IMR-90 (cell line): ENCODE results near the gene OBP2A. TPM values are rescaled to one million over a fixed set of nuclear protein-coding genes. Genes with fewer than 3 reads are reported as not detected.

ENCODE experiments used
- ATAC-seq: fragments of 200-7000 bp; cut with Tn5 transposase; 2 replicates; pipeline ENCODE4 v1.9.1; 2020; ENCODE audit warnings: low read depth, mild to moderate bottlenecking, moderate library complexity
- BruUV-seq: library from RNA; stranded (reverse); fragments of 400-500 nt; replicated peaks from 2 replicates; lab custom pipeline; 2021; lab: Mats Ljungman, UMichigan
- CTCF ChIA-PET: fragments of 300-600 bp; formaldehyde crosslinking; extraction: SDS; loops from one replicate; lab custom pipeline; 2021; ENCODE audit warnings: antibody characterized with exemption; lab: Yijun Ruan, JAX
- POLR2A ChIA-PET: fragments of 300-600 bp; sonication (Branson Sonifier 250); formaldehyde crosslinking; loops from one replicate; lab custom pipeline; 2022; ENCODE audit warnings: antibody characterized with exemption; ENCODE audit not compliant: unreplicated experiment; lab: Charles Lee
- DNase-seq: peaks from one replicate; pipeline ENCODE4 v3.0.0; 2013
- H2AFZ ChIP-seq: replicated peaks from 2 replicates; pipeline ENCODE3; 2013; ENCODE audit warnings: low read length, mild to moderate bottlenecking; ENCODE audit not compliant: poor library complexity
- H2AK5ac ChIP-seq: 2 replicates; pipeline ENCODE4 v1.6.1; 2013; ENCODE audit warnings: low read depth, low read length, inconsistent platforms
- H2AK9ac ChIP-seq: replicated peaks from 2 replicates; pipeline ENCODE3; 2013; ENCODE audit warnings: mild to moderate bottlenecking, low read depth, low read length, moderate library complexity; ENCODE audit not compliant: poor library complexity
- H2BK120ac ChIP-seq: 2 replicates; pipeline ENCODE4 v1.6.1; 2013; ENCODE audit warnings: low read depth, low read length, inconsistent platforms
- H2BK15ac ChIP-seq: 3 replicates; pipeline ENCODE4 v1.6.1; 2013; ENCODE audit warnings: low read depth, low read length, inconsistent platforms
- H2BK20ac ChIP-seq: 2 replicates; pipeline ENCODE4 v1.6.1; 2013; ENCODE audit warnings: low read depth, mild to moderate bottlenecking, inconsistent platforms, low read length, moderate library complexity
- H2BK5ac ChIP-seq: 2 replicates; pipeline ENCODE4 v1.6.1; 2013; ENCODE audit warnings: mild to moderate bottlenecking, low read depth, low read length, inconsistent platforms; ENCODE audit not compliant: poor library complexity, severe bottlenecking
- H3K14ac ChIP-seq: replicated peaks from 2 replicates; pipeline ENCODE4 v1.6.1; 2013; ENCODE audit warnings: low read depth, low read length, inconsistent platforms
- H3K18ac ChIP-seq: 2 replicates; pipeline ENCODE4 v1.6.1; 2013; ENCODE audit warnings: low read depth, low read length, control low read depth
- H3K23ac ChIP-seq: 2 replicates; pipeline ENCODE4 v1.6.1; 2013; ENCODE audit warnings: low read depth, low read length, inconsistent platforms
- H3K27ac ChIP-seq: 2 replicates; pipeline ENCODE4 v1.5.1; 2013; ENCODE audit warnings: mild to moderate bottlenecking, control low read depth, low read length; ENCODE audit not compliant: insufficient read depth
- H3K27me3 ChIP-seq: 2 replicates; pipeline ENCODE4 v1.6.1; 2013; ENCODE audit warnings: low read length; ENCODE audit not compliant: control insufficient read depth, insufficient read depth
- H3K36me3 ChIP-seq: 2 replicates; pipeline ENCODE4 v1.6.1; 2013; ENCODE audit warnings: low read length, mixed read lengths; ENCODE audit not compliant: control insufficient read depth, insufficient read depth
- H3K4ac ChIP-seq: 2 replicates; pipeline ENCODE4 v1.6.1; 2013; ENCODE audit warnings: low read depth, low read length, inconsistent platforms
- H3K4me1 ChIP-seq: 2 replicates; pipeline ENCODE4 v1.6.1; 2013; ENCODE audit warnings: low read length, mixed read lengths; ENCODE audit not compliant: control insufficient read depth, insufficient read depth
- H3K4me2 ChIP-seq: 2 replicates; pipeline ENCODE4 v1.6.1; 2013; ENCODE audit warnings: low read depth, mild to moderate bottlenecking, control low read depth, low read length, moderate library complexity
- H3K4me3 ChIP-seq: 2 replicates; pipeline ENCODE4 v1.5.1; 2013; ENCODE audit warnings: low read depth, mild to moderate bottlenecking, control low read depth, low read length, moderate library complexity; ENCODE audit not compliant: insufficient read depth
- H3K56ac ChIP-seq: 2 replicates; pipeline ENCODE4 v1.6.1; 2013; ENCODE audit warnings: low read length, inconsistent platforms; ENCODE audit not compliant: insufficient read depth; ENCODE audit errors: extremely low read depth
- H3K79me1 ChIP-seq, 2 experiments: 2 replicates each; pipeline ENCODE4 v1.6.1; 2013; ENCODE audit warnings: low read length in 2 of 2, inconsistent platforms in 1 of 2, low read depth in 1 of 2
- H3K9ac ChIP-seq: 2 replicates; pipeline ENCODE4 v1.6.1; 2013; ENCODE audit warnings: low read depth, low read length, control low read depth
- H3K9me1 ChIP-seq: 2 replicates; pipeline ENCODE4 v1.6.1; 2013; ENCODE audit warnings: low read length, inconsistent platforms; ENCODE audit not compliant: insufficient read depth
- H3K9me3 ChIP-seq: 2 replicates; pipeline ENCODE4 v1.6.1; 2013; ENCODE audit warnings: low read length; ENCODE audit not compliant: control insufficient read depth, insufficient read depth
- H4K20me1 ChIP-seq: 2 replicates; pipeline ENCODE4 v1.6.1; 2013; ENCODE audit warnings: low read length, inconsistent platforms; ENCODE audit not compliant: insufficient read depth
- H4K5ac ChIP-seq: 2 replicates; pipeline ENCODE4 v1.6.1; 2013; ENCODE audit warnings: mild to moderate bottlenecking, low read depth, low read length, control low read depth
- H4K8ac ChIP-seq, 2 experiments: 2 replicates each; pipeline ENCODE4 v1.6.1; 2013; ENCODE audit warnings: low read depth in 2 of 2, low read length in 2 of 2, control low read depth in 1 of 2, inconsistent platforms in 1 of 2
- H4K91ac ChIP-seq: 2 replicates; pipeline ENCODE4 v1.6.1; 2013; ENCODE audit warnings: low read depth, low read length, inconsistent platforms; ENCODE audit not compliant: insufficient read depth
- BHLHE40 ChIP-seq: fragments of 150-350 bp; IDR thresholded peaks from 2 replicates; pipeline ENCODE4 v1.6.1; 2016; ENCODE audit warnings: mild to moderate bottlenecking, low read depth, low read length
- CHD1 ChIP-seq: IDR thresholded peaks from 2 replicates; pipeline ENCODE4 v1.6.1; 2012; ENCODE audit warnings: low read depth, low read length, improper control_type of control experiment
- MAFK ChIP-seq: IDR thresholded peaks from 2 replicates; pipeline ENCODE4 v1.6.1; 2012; ENCODE audit warnings: low read depth, low read length, improper control_type of control experiment
- NFE2L2 ChIP-seq: fragments of 150-350 bp; IDR thresholded peaks from 2 replicates; pipeline ENCODE4 v1.6.1; 2016; ENCODE audit warnings: low read depth, mild to moderate bottlenecking, low read length
- POLR2A ChIP-seq: IDR thresholded peaks from 2 replicates; pipeline ENCODE4 v1.6.1; 2012; ENCODE audit warnings: mild to moderate bottlenecking, low read depth, low read length
- RAD21 ChIP-seq: IDR thresholded peaks from 2 replicates; pipeline ENCODE4 v1.6.1; 2012; ENCODE audit warnings: low read length, improper control_type of control experiment
- RCOR1 ChIP-seq: IDR thresholded peaks from 2 replicates; pipeline ENCODE4 v1.6.1; 2012; ENCODE audit warnings: mild to moderate bottlenecking, low read length, improper control_type of control experiment; ENCODE audit not compliant: insufficient replicate concordance
- RFX5 ChIP-seq: IDR thresholded peaks from 2 replicates; pipeline ENCODE4 v1.8.0; 2012; ENCODE audit warnings: low read depth, mild to moderate bottlenecking, low read length, moderate library complexity
- SMC3 ChIP-seq: fragments of 150-350 bp; IDR thresholded peaks from 2 replicates; pipeline ENCODE4 v1.6.1; 2016; ENCODE audit warnings: low read depth, mild to moderate bottlenecking, antibody characterized with exemption, low read length, moderate library complexity
- WGBS, 2 experiments: methylation state at CpG; one replicate each; pipeline versions ENCODE4 v1.1.5 to v1.1.7; 2013; ENCODE audit warnings: missing lambda C conversion rate in 2 of 2; ENCODE audit not compliant: insufficient read length in 1 of 2; ENCODE audit errors: extremely low coverage in 2 of 2; 5-methylcytosine and 5-hydroxymethylcytosine counted together
- dilution Hi-C: fragments of 300-500 bp; cut with HindIII; formaldehyde crosslinking; loops from one replicate; pipeline ENCODE4 v1.14.3; 2018; ENCODE audit warnings: low sequenced_read_pairs; ENCODE audit not compliant: unreplicated experiment
- in situ Hi-C: fragments of 300-500 bp; cut with MboI; formaldehyde crosslinking; loops from 3 replicates; pipeline ENCODE4 v1.14.3; 2019; ENCODE audit warnings: low sequenced_read_pairs, inconsistent platforms, mixed read lengths
- intact Hi-C: fragments of 100-400 bp; cut with micrococcal nuclease; formaldehyde crosslinking; loops from 2 replicates; pipeline ENCODE4 v1.10.0; 2022
- polyA plus RNA-seq, 3 experiments: library from polyadenylated mRNA; depleted of rRNA; stranded (reverse); fragments of >200 nt; gene quantifications; 2 replicates each; pipeline ENCODE4 v1.2.3, GENCODE V29; 2012; ENCODE audit warnings: low replicate concordance in 1 of 3
- total RNA-seq: library from RNA; depleted of rRNA; stranded (reverse); fragments of >200 nt; gene quantifications from 2 replicates; pipeline ENCODE4 v1.2.3, GENCODE V29; 2012
- TF ChIP-seq, protein P1 (sequence below): fragments of 150-350 bp; IDR thresholded peaks from 2 replicates; pipeline ENCODE4 v1.6.1; 2017; ENCODE audit warnings: mild to moderate bottlenecking, antibody characterized with exemption, low read length, low read depth

The OBP2A gene
- total and polyA plus RNA-seq, 2 of the 4 experiments (the other 2 are of a cell fraction): not detected

DNA sequence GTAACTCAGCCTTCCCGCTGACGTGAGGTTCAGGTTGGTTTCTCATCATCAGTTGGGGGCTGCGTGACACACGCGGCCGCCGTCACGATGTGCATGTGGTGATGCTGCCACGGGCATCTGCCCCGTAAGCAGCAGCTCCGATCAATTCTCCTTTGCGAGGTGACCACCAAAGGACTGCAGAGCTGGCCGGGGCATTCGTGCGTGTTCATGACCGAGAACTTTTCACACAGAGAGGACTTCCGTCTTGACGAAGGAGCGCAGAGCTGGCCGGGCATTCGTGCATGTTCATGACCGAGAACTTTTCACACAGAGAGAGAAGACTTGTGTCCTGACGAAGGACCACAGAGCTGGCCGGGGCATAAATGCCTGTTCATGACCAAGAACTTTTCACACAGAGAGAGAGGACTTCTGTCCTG, 28.5 kb upstream of the OBP2A start:
- no peak overlapping the region for H3K14ac ChIP-seq
- no peaks in the 10 kb centered on the region for H3K79me1 ChIP-seq
- H3K27me3 ChIP-seq: peaks cover 3% of the 10 kb centered on the region; the same call in 1 of the 2 replicates
- DNase-seq (no peak), ATAC-seq (no peak)
- H3K36me3 ChIP-seq: no peaks in the 10 kb centered on the region
- CTCF ChIA-PET: no interaction called here
- no peak overlapping the region for H2BK120ac ChIP-seq
- no peak overlapping the region for H3K18ac ChIP-seq
- no peak overlapping the region for H4K8ac ChIP-seq
- POLR2A ChIA-PET: no interaction called here
- H2AK9ac ChIP-seq: no peak overlapping the region
- in situ Hi-C loops: no loop called here
- no peak overlapping the region for H3K9ac ChIP-seq
- no peaks in the 10 kb centered on the region for H4K20me1 ChIP-seq
- H4K91ac ChIP-seq: no peak overlapping the region
- no peak overlapping the region for H3K27ac ChIP-seq
- no peak overlapping the region for H2AFZ ChIP-seq
- no peak overlapping the region for H3K23ac ChIP-seq
- H3K4me3 ChIP-seq: no peak overlapping the region
- H3K4me2 ChIP-seq: no peak overlapping the region
- 89% methylated on average over 21 of the region's 24 CpGs; no CpG with 5 or more reads in 1 of the 2 experiments for WGBS, 2 experiments
- no peak overlapping the region for H3K56ac ChIP-seq
- H2BK5ac ChIP-seq: no peak overlapping the region
- H2BK15ac ChIP-seq: no peak overlapping the region
- no peak overlapping the region for H2BK20ac ChIP-seq
- no peak overlapping the region for H2AK5ac ChIP-seq
- no peaks in the 10 kb centered on the region for H3K4me1 ChIP-seq
- no peak overlapping the region for H3K4ac ChIP-seq
- TF ChIP-seq CHD1 (no peak), SMC3 (no peak), MAFK (no peak), POLR2A (no peak), NFE2L2 (no peak), RCOR1 (no peak), RAD21 (no peak), RFX5 (no peak), BHLHE40 (no peak)
- TF ChIP-seq, protein P1, sequence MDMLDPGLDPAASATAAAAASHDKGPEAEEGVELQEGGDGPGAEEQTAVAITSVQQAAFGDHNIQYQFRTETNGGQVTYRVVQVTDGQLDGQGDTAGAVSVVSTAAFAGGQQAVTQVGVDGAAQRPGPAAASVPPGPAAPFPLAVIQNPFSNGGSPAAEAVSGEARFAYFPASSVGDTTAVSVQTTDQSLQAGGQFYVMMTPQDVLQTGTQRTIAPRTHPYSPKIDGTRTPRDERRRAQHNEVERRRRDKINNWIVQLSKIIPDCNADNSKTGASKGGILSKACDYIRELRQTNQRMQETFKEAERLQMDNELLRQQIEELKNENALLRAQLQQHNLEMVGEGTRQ: no peak
- no peaks in the 10 kb centered on the region for H3K9me1 ChIP-seq
- no peaks in the 10 kb centered on the region for H3K9me3 ChIP-seq
- intact Hi-C loops: no loop called here
- BruUV-seq: no TSS peak
- dilution Hi-C loops: no loop called here
- H4K5ac ChIP-seq: no peak overlapping the region
